DND-41 (cell line): ENCODE measurements around the gene NUP37.

Experiments used
- CTCF ChIP-seq: IDR thresholded peaks from 2 replicates; pipeline ENCODE4 v1.5.1; 2012; ENCODE audit warnings: borderline replicate concordance, low read length, moderate library complexity, mild to moderate bottlenecking; ENCODE audit not compliant: poor library complexity, severe bottlenecking; ENCODE audit errors: extremely low read depth
- EZH2 ChIP-seq: IDR thresholded peaks from 3 replicates; pipeline ENCODE4 v1.6.1; 2012; ENCODE audit warnings: borderline replicate concordance, low read depth, mild to moderate bottlenecking, moderate library complexity, low read length, inconsistent platforms; ENCODE audit not compliant: severe bottlenecking

DNA sequence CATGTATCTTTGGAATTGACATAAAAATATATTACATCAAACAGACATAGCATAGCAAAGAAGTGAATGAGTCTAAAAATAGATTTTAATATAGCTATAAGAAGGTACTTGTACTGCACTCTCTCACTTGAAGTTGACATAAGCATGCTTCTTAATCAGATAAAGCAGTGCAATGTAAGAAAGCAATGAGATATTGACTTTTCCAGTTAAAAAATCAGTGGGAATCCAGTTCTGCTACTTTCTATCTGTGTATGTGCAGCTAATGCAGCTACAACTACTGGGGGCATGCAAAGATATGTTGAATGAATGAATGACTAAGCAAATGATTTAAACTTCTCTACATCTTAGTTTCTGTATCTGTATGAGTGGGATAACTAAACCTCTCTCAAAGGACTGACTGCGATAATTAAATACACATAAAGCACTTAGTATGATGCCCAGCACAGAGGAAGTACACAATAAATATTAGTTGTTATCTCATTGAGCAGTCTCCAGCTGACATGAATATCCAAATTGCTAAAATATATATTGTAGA is 68.4 kb downstream of the NUP37 start:
- TF ChIP-seq CTCF (no peak), EZH2 (no peak)
